OCI-LY1 (cell line): Measurements from ENCODE around the gene COA6.

Source experiments
- H2AFZ ChIP-seq: fragments of 200-600 bp; sonication (generic), shearing (Covaris generic); 2 replicates; pipeline ENCODE4 v1.6.0; 2014; ENCODE audit warnings: antibody characterized with exemption, mild to moderate bottlenecking, low read length
- H3F3A ChIP-seq: fragments of 200-600 bp; sonication (generic), shearing (Covaris generic); 2 replicates; pipeline ENCODE4 v1.6.0; 2014; ENCODE audit warnings: mild to moderate bottlenecking, antibody characterized with exemption, low read length, moderate library complexity; ENCODE audit not compliant: insufficient read depth
- H3K27ac ChIP-seq: fragments of 200-600 bp; sonication (generic); 2 replicates; pipeline ENCODE4 v1.5.1; 2014; ENCODE audit warnings: low read length, mixed run types, mild to moderate bottlenecking, low read depth; ENCODE audit not compliant: poor library complexity, severe bottlenecking
- H3K27me3 ChIP-seq: fragments of 200-600 bp; sonication (generic); 2 replicates; pipeline ENCODE4 v1.6.0; 2014; ENCODE audit warnings: antibody characterized with exemption, mild to moderate bottlenecking, low read length, moderate library complexity; ENCODE audit not compliant: insufficient read depth
- H3K36me3 ChIP-seq: fragments of 200-600 bp; sonication (generic); 2 replicates; pipeline ENCODE4 v1.6.1; 2014; ENCODE audit warnings: mild to moderate bottlenecking, antibody characterized with exemption, low read length, moderate library complexity, mixed read lengths; ENCODE audit not compliant: insufficient read depth
- H3K4me1 ChIP-seq: fragments of 200-600 bp; sonication (generic); 2 replicates; pipeline ENCODE4 v1.5.1; 2014; ENCODE audit warnings: mild to moderate bottlenecking, low read length, moderate library complexity; ENCODE audit not compliant: insufficient read depth, severe bottlenecking
- H3K4me2 ChIP-seq: fragments of 200-600 bp; sonication (generic), shearing (Covaris generic); 2 replicates; pipeline ENCODE4 v1.6.1; 2014; ENCODE audit warnings: low read length
- H3K4me3 ChIP-seq: fragments of 200-600 bp; sonication (generic); 2 replicates; pipeline ENCODE4 v1.5.1; 2014; ENCODE audit warnings: low read length, low read depth, mild to moderate bottlenecking, mixed read lengths; ENCODE audit not compliant: poor library complexity, severe bottlenecking
- H3K79me2 ChIP-seq: fragments of 200-600 bp; shearing (Covaris generic); 2 replicates; pipeline ENCODE4 v1.6.1; 2016; ENCODE audit warnings: mixed run types, low read length, mixed read lengths; ENCODE audit not compliant: insufficient read depth
- H3K9ac ChIP-seq: fragments of 200-600 bp; sonication (generic), shearing (Covaris generic); 2 replicates; pipeline ENCODE4 v1.6.1; 2014; ENCODE audit warnings: mild to moderate bottlenecking, low read length, mixed read lengths
- H3K9me2 ChIP-seq: fragments of 200-600 bp; sonication (generic), shearing (Covaris generic); 2 replicates; pipeline ENCODE4 v1.6.1; 2014; ENCODE audit warnings: low read depth, mild to moderate bottlenecking, low read length, mixed read lengths
- H3K9me3 ChIP-seq: fragments of 200-600 bp; shearing (Covaris generic); 2 replicates; pipeline ENCODE4 v1.6.1; 2014; ENCODE audit warnings: low read length, mixed read lengths
- H4K20me1 ChIP-seq: fragments of 200-600 bp; sonication (generic), shearing (Covaris generic); 2 replicates; pipeline ENCODE4 v1.6.0; 2016; ENCODE audit warnings: mild to moderate bottlenecking, low read length; ENCODE audit not compliant: insufficient read depth
- CTCF ChIP-seq: fragments of 200-600 bp; sonication (generic), shearing (Covaris generic); IDR thresholded peaks from 2 replicates; pipeline ENCODE4 v1.5.1; 2017; ENCODE audit warnings: mild to moderate bottlenecking, antibody characterized with exemption, low read length, moderate library complexity, mixed read lengths
- EZH2 ChIP-seq: fragments of 200-600 bp; sonication (generic), shearing (Covaris generic); IDR thresholded peaks from 2 replicates; pipeline ENCODE4 v1.8.0; 2017; ENCODE audit warnings: borderline replicate concordance, mixed run types, mild to moderate bottlenecking, antibody characterized with exemption, low read length, moderate library complexity, mixed read lengths

COA6 gene

GRCh38 chr1:234340528-234340927 is 32.7 kb upstream of the COA6 start:
- H3K4me2 ChIP-seq: no peak overlapping the region
- H3K36me3 ChIP-seq: no peaks in the 10 kb centered on the region; the same call in 1 of the 2 replicates
- no peaks in the 10 kb centered on the region for H3F3A ChIP-seq
- TF ChIP-seq EZH2 (no peak), CTCF (no peak)
- no peak overlapping the region for H3K9ac ChIP-seq
- no peaks in the 10 kb centered on the region for H3K4me1 ChIP-seq
- no peak overlapping the region for H2AFZ ChIP-seq
- H3K9me2 ChIP-seq: no peaks in the 10 kb centered on the region
- H3K79me2 ChIP-seq: no peaks in the 10 kb centered on the region
- no peaks in the 10 kb centered on the region for H3K27me3 ChIP-seq
- no peak overlapping the region for H3K4me3 ChIP-seq
- H4K20me1 ChIP-seq: no peaks in the 10 kb centered on the region
- H3K9me3 ChIP-seq: peaks cover 26% of the 10 kb centered on the region
- H3K27ac ChIP-seq: no peak overlapping the region

GRCh38 chr1:234342774-234343173 is 30.5 kb upstream of the COA6 start:
- Histone ChIP-seq H3K4me2 (no peak overlapping the region), H3K9ac (no peak overlapping the region), H3K36me3 (no peaks in the 10 kb centered on the region; the same call in 1 of the 2 replicates), H3K4me3 (no peak overlapping the region), H3K27ac (no peak overlapping the region), H3K9me2 (no peaks in the 10 kb centered on the region), H3K79me2 (no peaks in the 10 kb centered on the region), H3K27me3 (no peaks in the 10 kb centered on the region), H2AFZ (no peak overlapping the region), H3K9me3 (peaks cover 8% of the 10 kb centered on the region; the same call in 1 of the 2 replicates), H4K20me1 (no peaks in the 10 kb centered on the region), H3K4me1 (no peaks in the 10 kb centered on the region), H3F3A (no peaks in the 10 kb centered on the region)
- TF ChIP-seq EZH2: no peak
- TF ChIP-seq CTCF: no peak

- no peaks in the 10 kb centered on the region for H3K9me3 ChIP-seq
- no peak overlapping the region for H3K4me3 ChIP-seq
- no peaks in the 10 kb centered on the region for H3K4me1 ChIP-seq
- H2AFZ ChIP-seq: no peak overlapping the region
- no peak overlapping the region for H3K4me2 ChIP-seq
- H3K9me2 ChIP-seq: no peaks in the 10 kb centered on the region
- no peaks in the 10 kb centered on the region; the same call in 1 of the 2 replicates for H3K36me3 ChIP-seq
- no peaks in the 10 kb centered on the region for H3K27me3 ChIP-seq
- no peak overlapping the region for H3K9ac ChIP-seq
- TF ChIP-seq EZH2 (no peak), CTCF (no peak)
- no peak overlapping the region for H3K27ac ChIP-seq
- no peaks in the 10 kb centered on the region for H4K20me1 ChIP-seq
- no peaks in the 10 kb centered on the region for H3F3A ChIP-seq
- H3K79me2 ChIP-seq: no peaks in the 10 kb centered on the region
Observed at GRCh38 chr1:234345237-234345636, 28.0 kb upstream of the COA6 start.
